GM10248 (cell line): ENCODE measurements around the gene FOXK2.

ENCODE experiments used
- CTCF ChIA-PET: fragments of 300-600 bp; sonication (Branson Sonifier 250); formaldehyde crosslinking; extraction: SDS; loops from one replicate; lab custom pipeline; 2021; ENCODE audit warnings: antibody characterized with exemption; lab: Yijun Ruan, JAX
- POLR2A ChIA-PET: fragments of 350-650 bp; sonication (Branson Sonifier 250); formaldehyde crosslinking; extraction: SDS; loops from one replicate; lab custom pipeline; 2020; ENCODE audit warnings: antibody characterized with exemption; lab: Yijun Ruan, JAX
- DNase-seq: peaks from one replicate; pipeline ENCODE4 v3.0.0; 2012; ENCODE audit errors: extremely low spot score
- TF ChIP-seq, protein P1 (sequence below): IDR thresholded peaks from 2 replicates; pipeline ENCODE4 v1.5.1; 2012; ENCODE audit warnings: mild to moderate bottlenecking, low read depth; ENCODE audit errors: extremely low read depth, missing control alignments, control extremely low read depth

Gene FOXK2

DNA sequence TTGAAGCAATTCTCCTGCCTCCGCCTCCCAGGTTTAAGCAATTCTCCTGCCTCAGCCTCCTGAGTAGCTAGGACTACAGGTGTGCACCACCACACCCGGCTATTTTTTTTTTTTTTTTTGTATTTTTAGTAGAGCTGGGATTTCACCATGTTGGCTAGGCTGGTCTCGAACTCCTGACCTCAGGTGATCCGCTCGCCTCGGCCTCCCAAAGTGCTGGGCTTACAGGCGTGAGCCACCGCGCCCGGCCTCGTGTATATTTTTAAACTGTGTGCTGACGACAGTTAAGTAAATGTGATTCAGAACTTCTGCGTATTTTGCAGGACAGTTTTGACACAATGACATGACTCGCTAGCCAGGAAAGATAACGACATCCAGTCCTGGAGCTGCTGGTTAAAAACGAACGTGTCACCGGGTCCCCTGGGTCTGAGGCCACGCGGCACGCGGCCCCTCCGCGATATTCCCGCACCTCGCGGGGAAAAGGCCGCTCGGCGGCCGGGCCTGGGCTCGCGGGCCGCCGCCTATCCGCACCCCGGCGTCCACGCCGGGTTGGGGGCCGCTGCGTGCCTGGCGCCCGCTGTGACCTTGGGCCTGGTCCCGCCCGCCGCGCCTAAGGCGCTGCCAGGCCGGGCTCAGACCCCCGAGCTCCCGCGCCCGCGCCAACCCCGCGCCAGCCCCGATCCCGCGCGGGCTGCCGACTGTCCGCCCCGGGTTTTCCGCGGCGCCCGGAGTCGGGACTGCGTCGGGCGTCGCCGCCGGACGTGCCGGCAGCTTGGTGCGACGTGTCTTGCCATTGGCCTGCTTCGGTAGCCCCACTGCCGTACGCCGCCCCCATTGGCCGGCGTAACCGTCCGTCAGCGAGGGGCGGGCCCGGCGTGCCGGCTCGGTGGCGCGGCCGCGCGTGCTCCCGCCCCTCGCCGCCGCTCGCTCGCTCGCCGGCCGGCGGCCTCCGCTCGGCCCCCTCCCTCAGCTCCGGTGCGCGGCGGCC is at the start of gene FOXK2:
FOXK2 (plus strand) TSS at position 907 of the 985 bp plus-strand sequence. CDS start 157 bp downstream, outside the sequence.
- TF ChIP-seq, protein P1, sequence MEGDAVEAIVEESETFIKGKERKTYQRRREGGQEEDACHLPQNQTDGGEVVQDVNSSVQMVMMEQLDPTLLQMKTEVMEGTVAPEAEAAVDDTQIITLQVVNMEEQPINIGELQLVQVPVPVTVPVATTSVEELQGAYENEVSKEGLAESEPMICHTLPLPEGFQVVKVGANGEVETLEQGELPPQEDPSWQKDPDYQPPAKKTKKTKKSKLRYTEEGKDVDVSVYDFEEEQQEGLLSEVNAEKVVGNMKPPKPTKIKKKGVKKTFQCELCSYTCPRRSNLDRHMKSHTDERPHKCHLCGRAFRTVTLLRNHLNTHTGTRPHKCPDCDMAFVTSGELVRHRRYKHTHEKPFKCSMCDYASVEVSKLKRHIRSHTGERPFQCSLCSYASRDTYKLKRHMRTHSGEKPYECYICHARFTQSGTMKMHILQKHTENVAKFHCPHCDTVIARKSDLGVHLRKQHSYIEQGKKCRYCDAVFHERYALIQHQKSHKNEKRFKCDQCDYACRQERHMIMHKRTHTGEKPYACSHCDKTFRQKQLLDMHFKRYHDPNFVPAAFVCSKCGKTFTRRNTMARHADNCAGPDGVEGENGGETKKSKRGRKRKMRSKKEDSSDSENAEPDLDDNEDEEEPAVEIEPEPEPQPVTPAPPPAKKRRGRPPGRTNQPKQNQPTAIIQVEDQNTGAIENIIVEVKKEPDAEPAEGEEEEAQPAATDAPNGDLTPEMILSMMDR, result no peak
- CTCF ChIA-PET, result interaction anchor here (0.9 to 3.6 kb wide), 10 partner anchors 8 to 35 kb away, joined by 3 to 19 read pairs (median 8); no protein-coding TSS in a partner anchor
- POLR2A ChIA-PET, result interaction anchor here (1.1 to 2.0 kb wide), 5 partner anchors 11 to 61 kb away, joined by 5 to 8 read pairs (median 7); partner anchors contain the start of gene NARF
- DNase-seq, result peak; percentile 100

DNA sequence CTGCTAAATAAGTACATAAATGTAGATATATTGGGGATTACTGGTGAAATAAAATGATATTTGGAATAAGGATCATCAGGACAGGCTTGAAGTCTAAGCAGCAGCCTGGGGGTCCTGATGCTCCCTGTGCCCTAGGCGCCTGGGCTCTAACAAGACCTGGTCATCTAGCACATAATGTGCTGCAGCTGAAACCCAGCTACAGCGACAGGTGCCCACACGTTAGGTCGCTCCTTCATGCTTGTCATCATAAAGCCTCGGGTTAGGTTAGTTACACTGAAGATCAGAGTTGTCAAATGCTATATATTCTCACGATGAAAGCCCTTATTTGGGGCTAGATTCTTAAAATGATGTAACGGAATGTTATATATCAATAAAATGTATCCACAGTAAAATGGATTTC is 49.5 kb upstream of the FOXK2 start:
- DNase-seq, result no peak
- ChIA-PET CTCF (no interaction called here), POLR2A (no interaction called here)
- TF ChIP-seq, protein P1, result no peak

DNA sequence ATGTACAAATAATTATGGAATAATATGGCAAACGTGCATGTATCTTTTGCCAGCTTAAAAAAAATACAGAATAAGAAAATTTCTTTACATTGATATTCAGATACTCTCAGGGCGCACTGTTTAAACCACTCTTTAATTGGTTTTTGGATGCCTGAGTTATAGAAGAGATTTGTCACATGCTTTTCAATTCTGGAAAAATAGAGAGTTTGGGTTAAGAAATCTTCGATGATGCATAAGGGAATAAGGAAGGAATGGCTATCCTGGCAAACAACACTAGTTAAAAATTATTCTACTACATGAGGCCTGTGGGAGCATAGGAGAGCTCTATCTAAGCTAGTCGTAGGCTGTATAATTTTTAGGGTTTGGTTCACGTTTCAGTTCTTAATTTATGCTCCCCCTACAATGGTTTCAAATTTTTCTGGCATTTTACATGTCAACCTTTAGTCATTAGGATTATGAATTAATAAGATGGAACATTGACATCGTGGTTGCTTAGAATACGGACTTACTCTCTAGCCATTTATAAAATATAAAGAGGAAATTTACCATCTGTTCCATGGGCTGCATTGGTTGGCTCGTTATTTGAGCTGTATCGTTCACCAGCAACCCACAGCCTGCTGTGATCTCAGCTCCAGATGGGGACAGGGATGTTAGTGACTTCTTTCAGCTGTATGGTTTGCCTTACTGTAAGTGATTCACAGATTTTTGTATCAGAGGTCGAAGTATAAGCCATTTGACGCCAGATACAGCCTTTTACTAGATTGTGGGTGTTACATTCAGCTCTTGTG is 45.1 kb upstream of the FOXK2 start:
- TF ChIP-seq, protein P1, result no peak
- no peak for DNase-seq
- ChIA-PET POLR2A (no interaction called here), CTCF (interaction anchor here (1.1 to 2.2 kb wide), 2 partner anchors 11 to 20 kb away, joined by 3 to 6 read pairs; no protein-coding TSS in a partner anchor)

DNA sequence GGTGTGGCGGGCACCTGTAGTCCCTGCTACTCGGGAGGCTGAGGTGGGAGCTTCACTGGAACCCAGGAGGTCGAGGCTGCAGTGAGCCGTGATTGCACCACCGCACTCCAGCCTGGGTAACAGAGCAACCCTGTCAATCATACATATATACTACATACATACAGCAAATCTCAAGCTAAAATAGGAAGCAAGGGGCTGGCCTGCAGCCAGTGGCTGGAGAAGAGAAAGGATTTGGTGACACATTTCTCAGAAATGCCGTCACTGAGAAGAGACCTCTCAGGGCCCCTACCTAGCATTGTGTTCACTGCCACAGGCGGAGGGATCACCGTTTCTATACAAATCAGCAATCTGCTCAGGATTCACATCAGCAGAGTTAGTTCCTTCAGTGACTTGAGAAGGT is 44.1 kb upstream of the FOXK2 start:
- ChIA-PET POLR2A (interaction anchor here (0.6 kb wide), 1 partner anchor 380 kb away, joined by 5 read pairs; no protein-coding TSS in a partner anchor), CTCF (interaction anchor here (1.1 kb wide), 1 partner anchor 19 kb away, joined by 3 read pairs; no protein-coding TSS in a partner anchor)
- TF ChIP-seq, protein P1, result no peak
- no peak for DNase-seq

DNA sequence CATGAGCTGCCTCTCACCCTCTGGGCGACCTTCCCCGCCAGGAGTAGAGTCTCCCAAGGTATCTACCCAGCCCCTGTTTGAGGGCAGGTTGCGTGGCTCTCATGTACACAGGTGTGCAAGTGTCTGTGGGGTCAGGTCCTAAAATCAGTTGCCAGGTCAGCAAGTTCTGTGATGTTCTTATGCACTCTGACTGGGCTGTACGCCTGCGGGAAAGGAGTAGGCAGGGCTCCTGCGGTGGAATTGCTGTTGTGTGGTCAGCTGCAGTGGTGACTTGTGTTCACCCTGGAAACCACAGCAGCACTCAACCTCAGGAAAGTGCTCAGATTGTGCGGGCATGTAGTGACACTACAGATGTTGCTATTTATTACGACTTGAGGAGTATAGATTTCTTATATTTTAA is 41.6 kb upstream of the FOXK2 start:
- POLR2A ChIA-PET, result no interaction called here
- TF ChIP-seq, protein P1, result no peak
- DNase-seq, result no peak
- CTCF ChIA-PET, result interaction anchor here (2.5 kb wide), 1 partner anchor 76 kb away, joined by 9 read pairs; no protein-coding TSS in a partner anchor

DNA sequence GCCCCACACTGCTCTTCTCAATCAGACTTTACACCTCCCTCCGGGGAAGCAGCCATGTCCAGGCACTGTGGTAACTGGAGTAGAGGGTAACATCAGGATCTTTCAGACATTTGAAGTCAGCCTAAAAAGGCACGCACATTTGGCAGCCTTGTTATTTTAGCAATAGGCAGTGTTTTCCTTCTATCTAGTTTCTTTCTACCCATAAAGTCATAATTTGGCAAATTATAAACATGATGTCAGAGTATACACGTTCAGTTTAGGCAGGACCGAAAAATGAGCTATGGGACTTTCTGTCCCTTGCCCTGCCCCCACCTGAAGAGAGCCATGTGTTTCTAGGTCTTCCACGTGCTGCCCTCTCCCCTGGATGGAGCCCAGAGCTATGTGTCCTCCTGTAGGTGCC is 39.9 kb upstream of the FOXK2 start:
- ChIA-PET POLR2A (no interaction called here), CTCF (interaction anchor here (1.1 to 1.8 kb wide), 2 partner anchors 13 to 75 kb away, joined by 4 read pairs; no protein-coding TSS in a partner anchor)
- DNase-seq, result no peak
- TF ChIP-seq, protein P1, result no peak
